Effector memory CD8-positive, alpha-beta T cell (primary cell): Measurements from ENCODE around the gene TCFL5.
"Not testable (repeated sequence)": the region's sequence is repeated elsewhere in the genome, so short reads cannot be mapped to it uniquely, and the experiment has no call there.

ENCODE experiments used
- ATAC-seq: fragments of 150-1000 bp; cut with Tn5 transposase; replicated peaks from 2 replicates; pipeline ENCODE4 v1.10.0; 2021; ENCODE audit warnings: mild to moderate bottlenecking, moderate library complexity
- DNase-seq, 3 experiments: peaks; one replicate each; pipeline ENCODE4 v3.0.0; 2021
- H3K27ac Mint-ChIP-seq, 2 donors: one replicate each; pipeline ENCODE4 v1.8.0; 2022; ENCODE audit warnings: mild to moderate bottlenecking in 2 of 2, mixed read lengths in 2 of 2, moderate library complexity in 2 of 2
- H3K27me3 Mint-ChIP-seq, 2 donors: one replicate each; pipeline ENCODE4 v1.8.0; 2022; ENCODE audit warnings: mixed read lengths in 2 of 2
- H3K36me3 Mint-ChIP-seq: one replicate; pipeline ENCODE4 v1.8.0; 2022; ENCODE audit warnings: mild to moderate bottlenecking, moderate library complexity, mixed read lengths; ENCODE audit not compliant: insufficient read depth
- H3K4me1 Mint-ChIP-seq, 2 donors: one replicate each; pipeline ENCODE4 v1.8.0; 2022; ENCODE audit warnings: low read depth in 2 of 2, mixed read lengths in 2 of 2
- H3K4me3 Mint-ChIP-seq, 2 donors: one replicate each; pipeline ENCODE4 v1.8.0; 2022; ENCODE audit warnings: mild to moderate bottlenecking in 2 of 2, mixed read lengths in 2 of 2, moderate library complexity in 2 of 2
- H3K9me3 Mint-ChIP-seq, 2 donors: one replicate each; pipeline ENCODE4 v1.8.0; 2022; ENCODE audit warnings: mixed read lengths in 2 of 2

TCFL5 gene

DNA sequence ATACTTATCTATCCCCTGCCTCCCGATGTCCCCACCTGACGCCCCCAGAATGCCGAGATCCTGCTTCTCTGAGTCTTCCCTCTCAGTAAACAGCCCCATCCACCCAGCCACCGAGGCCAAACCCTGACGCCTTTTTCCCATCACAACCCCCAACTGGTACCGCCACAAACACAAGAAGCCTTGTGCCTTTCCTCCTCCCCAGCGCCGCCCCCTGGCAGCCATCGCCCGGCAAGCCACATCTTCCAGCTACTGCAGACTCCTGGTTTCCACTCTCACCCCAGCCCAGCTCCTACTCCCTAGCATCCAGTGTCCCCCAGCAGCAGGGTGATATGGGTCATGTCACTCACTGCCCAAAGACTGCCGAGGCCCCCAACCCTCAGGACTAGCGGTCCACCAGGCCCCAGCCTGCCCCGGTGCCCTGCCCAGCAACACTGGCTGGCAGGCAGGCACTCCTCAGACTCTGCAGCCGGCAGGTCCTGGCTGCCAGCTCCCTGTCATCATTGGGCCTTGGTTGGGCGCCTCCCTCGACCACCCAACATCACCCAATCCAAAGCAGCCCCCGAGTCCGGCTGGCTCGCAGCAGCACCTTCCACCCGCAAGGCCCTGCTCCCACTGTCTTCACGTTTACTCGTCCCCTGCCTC is 11.2 kb downstream of the TCFL5 start:
- no peak overlapping the region for H3K4me3 Mint-ChIP-seq
- no peak for ATAC-seq
- H3K27me3 Mint-ChIP-seq, result no peaks in the 10 kb centered on the region
- peaks cover 6% of the 10 kb centered on the region for H3K36me3 Mint-ChIP-seq
- peaks cover 2 to 12% of the 10 kb centered on the region in 2 donors for H3K4me1 Mint-ChIP-seq
- DNase-seq, result no peak
- no peaks in the 10 kb centered on the region for H3K9me3 Mint-ChIP-seq
- peak overlapping the region in 1 of 2 donors; percentile 67 for H3K27ac Mint-ChIP-seq

- Mint-ChIP-seq H3K36me3 (peaks cover 6% of the 10 kb centered on the region), H3K9me3 (no peaks in the 10 kb centered on the region), H3K27me3 (no peaks in the 10 kb centered on the region), H3K4me3 (no peak overlapping the region), H3K27ac (no peak overlapping the region), H3K4me1 (peaks cover 2 to 12% of the 10 kb centered on the region in 2 donors)
- ATAC-seq, result no peak
- DNase-seq, result no peak
Observed at GRCh38 chr20:62849431-62849830, 12.2 kb downstream of the TCFL5 start.

GRCh38 chr20:62848917-62849316 is 12.7 kb downstream of the TCFL5 start:
- peaks cover 2 to 12% of the 10 kb centered on the region in 2 donors for H3K4me1 Mint-ChIP-seq
- H3K4me3 Mint-ChIP-seq, H3K27ac Mint-ChIP-seq, H3K9me3 Mint-ChIP-seq, DNase-seq, H3K36me3 Mint-ChIP-seq, ATAC-seq, H3K27me3 Mint-ChIP-seq: not testable (repeated sequence)

- ATAC-seq, result no peak
- no peaks in the 10 kb centered on the region for H3K9me3 Mint-ChIP-seq
Observed at GRCh38 chr20:62846166-62846890, 15.3 kb downstream of the TCFL5 start.

DNA sequence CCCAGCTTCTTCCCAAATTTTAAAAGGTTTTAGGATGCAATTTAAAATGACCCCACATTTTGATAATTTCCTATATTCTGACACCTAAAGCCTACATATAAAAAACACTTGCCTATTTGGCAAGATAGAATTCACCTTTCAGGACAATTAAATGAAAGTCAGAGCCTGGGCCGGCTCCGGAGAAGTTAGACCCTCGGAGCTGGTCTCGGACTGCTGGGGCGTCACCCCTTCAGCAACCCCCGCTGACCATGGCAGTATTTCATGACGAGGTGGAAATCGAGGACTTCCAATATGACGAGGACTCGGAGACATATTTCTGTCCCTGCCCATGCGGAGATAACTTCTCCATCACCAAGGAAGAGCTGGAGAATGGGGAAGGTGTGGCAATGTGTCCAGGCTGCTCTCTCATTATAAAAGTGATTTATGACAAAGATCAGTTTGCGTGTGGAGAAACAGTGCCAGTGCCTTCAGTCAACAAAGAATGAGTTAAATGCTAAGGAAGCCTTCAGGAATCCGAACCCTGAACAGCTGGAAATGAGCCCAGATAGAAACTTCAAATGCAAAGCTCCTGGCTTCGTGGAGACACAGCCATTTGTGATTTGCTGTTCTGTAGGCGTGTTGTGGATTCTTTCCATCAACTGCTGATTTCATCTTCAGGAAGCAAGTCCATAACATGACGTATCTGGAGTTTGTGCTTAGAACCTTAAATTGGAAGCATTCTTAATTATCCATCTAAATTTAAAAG is 16.0 kb downstream of the TCFL5 start:
- Mint-ChIP-seq H3K27ac (no peak overlapping the region), H3K36me3 (no peaks in the 10 kb centered on the region), H3K4me3 (no peak overlapping the region), H3K9me3 (no peaks in the 10 kb centered on the region), H3K27me3 (no peaks in the 10 kb centered on the region), H3K4me1 (peaks cover 0 to 7% of the 10 kb centered on the region in 2 donors)
- no peak for DNase-seq
- ATAC-seq, result no peak

More at GRCh38 chr20:62846166-62846890, 15.3 kb downstream of the TCFL5 start:
- Mint-ChIP-seq H3K4me3 (no peak overlapping the region), H3K27me3 (no peaks in the 10 kb centered on the region), H3K36me3 (no peaks in the 10 kb centered on the region), H3K4me1 (peaks cover 2 to 8% of the 10 kb centered on the region in 2 donors), H3K27ac (no peak overlapping the region)
- DNase-seq, result no peak

DNA sequence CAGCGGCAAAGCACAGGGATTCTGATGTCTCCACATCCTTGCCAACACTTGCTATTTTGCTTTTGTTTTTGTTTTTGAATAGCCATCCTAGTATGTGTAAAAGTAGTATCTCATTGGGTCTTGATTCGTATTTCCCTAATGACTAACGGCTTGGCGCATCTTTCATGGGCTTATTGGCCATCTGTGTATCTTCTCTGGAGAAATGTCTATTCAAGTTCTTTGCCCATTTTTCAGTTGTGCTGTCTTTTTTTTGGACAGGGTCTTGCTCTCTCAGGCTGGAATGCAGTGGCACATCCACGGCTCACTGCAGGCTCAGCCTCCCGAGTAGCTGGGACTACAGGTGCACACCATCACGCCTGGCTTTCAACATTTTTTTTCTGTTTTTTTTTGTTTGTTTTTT is 17.4 kb downstream of the TCFL5 start:
- H3K4me3 Mint-ChIP-seq, result no peak overlapping the region
- DNase-seq (no peak), ATAC-seq (no peak)
- no peaks in the 10 kb centered on the region for H3K9me3 Mint-ChIP-seq
- peaks cover 0 to 3% of the 10 kb centered on the region in 2 donors for H3K4me1 Mint-ChIP-seq
- no peaks in the 10 kb centered on the region for H3K36me3 Mint-ChIP-seq
- no peak overlapping the region for H3K27ac Mint-ChIP-seq
- no peaks in the 10 kb centered on the region for H3K27me3 Mint-ChIP-seq

DNA sequence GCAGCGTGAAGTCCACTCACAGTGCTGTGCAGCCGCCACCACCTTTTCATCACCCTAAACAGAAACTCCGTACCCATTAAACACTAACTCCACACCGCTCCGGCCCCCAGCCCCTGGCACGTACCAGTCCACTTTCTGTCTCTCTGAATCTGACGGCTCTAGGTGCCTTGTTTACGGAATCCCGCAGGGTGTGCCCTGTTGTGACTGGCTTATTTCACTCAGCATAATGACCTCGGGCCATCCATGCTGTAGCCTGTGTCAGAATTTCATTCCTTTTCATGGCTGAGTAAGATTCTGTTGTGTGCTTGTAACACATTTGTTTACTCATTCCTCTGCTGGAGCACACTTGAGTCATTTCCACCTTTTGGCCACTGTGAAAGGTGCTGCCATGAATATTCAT is 18.0 kb downstream of the TCFL5 start:
- no peaks in the 10 kb centered on the region for H3K36me3 Mint-ChIP-seq
- H3K4me1 Mint-ChIP-seq, result no peaks in the 10 kb centered on the region
- no peak overlapping the region for H3K4me3 Mint-ChIP-seq
- DNase-seq (no peak), ATAC-seq (no peak)
- no peak overlapping the region for H3K27ac Mint-ChIP-seq
- H3K27me3 Mint-ChIP-seq, result no peaks in the 10 kb centered on the region
- no peaks in the 10 kb centered on the region for H3K9me3 Mint-ChIP-seq

DNA sequence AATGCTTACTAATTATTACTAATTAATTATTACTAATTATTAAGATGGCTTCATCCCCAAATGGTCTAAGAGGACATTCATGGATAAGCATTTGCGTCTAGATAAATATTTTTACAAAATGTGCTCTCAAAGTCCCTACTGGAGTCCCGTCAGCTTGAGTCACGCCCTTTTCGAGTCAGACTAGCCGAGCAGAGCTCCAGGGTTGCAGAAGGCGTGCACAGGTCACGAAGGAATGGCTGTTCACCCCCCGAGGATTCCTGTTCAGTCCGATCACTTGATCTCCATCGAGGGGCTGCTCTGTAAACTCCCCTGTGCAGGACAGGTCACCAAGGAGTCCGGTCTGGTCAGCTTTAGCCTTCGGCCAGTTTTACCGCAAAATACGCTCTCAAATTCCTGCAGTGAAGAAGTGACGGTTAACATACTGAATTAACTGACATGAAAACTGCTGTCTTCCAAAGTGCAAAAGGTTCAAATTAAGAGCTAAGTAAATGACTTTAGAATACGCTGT is 19.9 kb downstream of the TCFL5 start:
- no peak overlapping the region for H3K27ac Mint-ChIP-seq
- no peak overlapping the region for H3K4me3 Mint-ChIP-seq
- no peaks in the 10 kb centered on the region for H3K36me3 Mint-ChIP-seq
- H3K9me3 Mint-ChIP-seq, result no peaks in the 10 kb centered on the region
- no peak for DNase-seq
- H3K27me3 Mint-ChIP-seq, result peaks cover 0 to 10% of the 10 kb centered on the region in 2 donors
- H3K4me1 Mint-ChIP-seq, result no peaks in the 10 kb centered on the region
- ATAC-seq, result no peak

- H3K27ac Mint-ChIP-seq, result no peak overlapping the region
- no peak overlapping the region for H3K4me3 Mint-ChIP-seq
- H3K27me3 Mint-ChIP-seq, result peaks cover 8 to 23% of the 10 kb centered on the region in 2 donors
- H3K9me3 Mint-ChIP-seq, result no peaks in the 10 kb centered on the region
- no peak for DNase-seq
- H3K36me3 Mint-ChIP-seq, result no peaks in the 10 kb centered on the region
- ATAC-seq, result no peak
- H3K4me1 Mint-ChIP-seq, result no peaks in the 10 kb centered on the region
Observed at GRCh38 chr20:62840244-62841197, 21.1 kb downstream of the TCFL5 start.

GRCh38 chr20:62839816-62840215 is 21.8 kb downstream of the TCFL5 start:
- no peaks in the 10 kb centered on the region for H3K4me1 Mint-ChIP-seq
- peaks cover 14 to 30% of the 10 kb centered on the region in 2 donors for H3K27me3 Mint-ChIP-seq
- no peak overlapping the region for H3K27ac Mint-ChIP-seq

DNA sequence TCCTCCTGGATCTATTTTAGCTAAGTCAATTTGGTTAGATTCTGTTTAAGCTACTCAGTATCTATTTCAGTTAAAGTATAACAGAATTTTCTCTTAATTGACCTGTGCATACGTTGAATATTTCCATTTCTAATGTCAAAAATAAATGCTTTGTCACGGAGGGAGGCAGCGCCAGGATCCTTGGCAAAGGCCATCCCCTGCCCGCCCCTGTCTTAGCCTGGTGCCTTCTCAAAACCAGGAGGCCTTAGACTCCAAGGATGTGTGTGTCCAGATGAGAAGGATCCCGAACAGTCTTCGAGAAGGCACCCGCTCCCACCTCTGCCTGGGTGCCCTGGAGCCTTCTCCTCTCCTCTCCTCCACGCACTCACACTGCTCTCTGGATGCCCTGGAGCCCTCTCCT is 22.4 kb downstream of the TCFL5 start:
- Mint-ChIP-seq H3K27ac (no peak overlapping the region), H3K36me3 (no peaks in the 10 kb centered on the region), H3K27me3 (peaks cover 14 to 33% of the 10 kb centered on the region in 2 donors), H3K4me1 (no peaks in the 10 kb centered on the region), H3K9me3 (no peaks in the 10 kb centered on the region), H3K4me3 (no peak overlapping the region)
- DNase-seq (no peak), ATAC-seq (no peak)

More at GRCh38 chr20:62839816-62840215, 21.8 kb downstream of the TCFL5 start:
- Mint-ChIP-seq H3K36me3 (no peaks in the 10 kb centered on the region), H3K4me3 (no peak overlapping the region), H3K9me3 (no peaks in the 10 kb centered on the region)
- no peak for DNase-seq
- no peak for ATAC-seq

- DNase-seq (no peak), ATAC-seq (peak; percentile 33)
- Mint-ChIP-seq H3K4me1 (no peaks in the 10 kb centered on the region), H3K36me3 (no peaks in the 10 kb centered on the region), H3K27me3 (peaks cover 14 to 33% of the 10 kb centered on the region in 2 donors), H3K9me3 (no peaks in the 10 kb centered on the region), H3K4me3 (no peak overlapping the region), H3K27ac (no peak overlapping the region)
Observed at GRCh38 chr20:62838128-62838891, 23.3 kb downstream of the TCFL5 start.
